GM11168 (cell line): ENCODE data around the gene KDM4B.

Experiments
- in situ Hi-C: fragments of 300-500 bp; cut with MboI; formaldehyde crosslinking; loops from one replicate; pipeline ENCODE4 v1.12.0; 2022; ENCODE audit warnings: low sequenced_read_pairs; ENCODE audit not compliant: unreplicated experiment

Gene KDM4B

DNA sequence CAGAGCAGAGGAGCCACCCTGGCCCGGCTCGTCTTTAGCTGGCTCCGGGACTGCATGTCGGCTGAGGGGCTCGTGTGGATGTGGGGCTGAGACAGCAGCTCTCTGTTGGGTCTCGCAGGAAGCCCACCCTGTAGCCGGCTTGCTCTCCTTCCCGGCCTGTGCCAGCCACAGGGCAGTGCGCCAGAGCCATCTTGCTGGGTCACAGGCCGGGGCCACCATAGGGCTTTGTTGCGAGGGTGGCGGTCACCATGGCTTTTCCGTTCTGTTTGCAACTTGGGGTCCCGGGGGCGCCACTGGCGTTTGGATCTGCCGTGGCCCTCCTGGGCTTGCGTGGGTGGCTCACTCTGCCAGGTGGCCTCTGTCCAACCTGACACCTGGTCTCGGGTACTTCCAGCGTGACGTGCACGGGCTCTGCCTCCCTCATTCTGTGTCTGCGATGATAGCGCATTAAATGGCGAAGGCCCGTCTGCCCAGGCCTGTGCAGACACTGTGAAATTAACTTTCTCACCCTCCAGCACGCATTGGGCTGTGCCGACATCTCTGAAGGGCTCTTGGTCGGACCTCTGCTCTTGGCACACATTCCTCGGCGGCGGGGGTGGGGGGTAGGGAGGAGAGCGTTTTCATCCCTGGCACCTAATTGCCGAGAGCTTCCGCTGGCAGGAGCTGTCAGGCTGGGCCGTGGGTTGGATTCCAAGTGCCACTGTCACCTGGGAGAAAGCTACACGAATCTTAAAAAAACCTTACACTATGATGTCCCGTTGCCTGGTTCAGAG, 95.1 kb downstream of the KDM4B start:
- in situ Hi-C loops: no loop called here

DNA sequence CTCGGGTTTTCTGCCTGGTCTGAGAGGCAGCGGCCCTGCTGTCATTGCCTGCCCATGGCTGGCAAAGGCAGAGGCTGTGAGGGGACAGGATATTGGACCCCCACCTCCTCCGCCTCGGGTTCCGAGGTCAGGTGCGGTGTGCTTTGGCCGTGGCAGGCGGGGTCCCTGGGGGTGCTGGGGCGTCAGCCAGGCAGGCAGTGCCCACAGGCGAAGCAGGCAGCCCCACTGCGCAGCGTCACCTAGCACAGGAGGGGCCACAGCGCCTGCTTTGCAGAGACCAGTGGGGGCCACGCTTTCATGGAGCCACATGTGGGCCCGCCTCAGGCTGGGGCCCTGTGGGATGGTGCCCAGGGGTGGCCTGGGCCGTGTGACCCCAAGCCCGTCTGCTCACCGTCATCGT, 96.0 kb downstream of the KDM4B start:
- in situ Hi-C loops: no loop called here

DNA sequence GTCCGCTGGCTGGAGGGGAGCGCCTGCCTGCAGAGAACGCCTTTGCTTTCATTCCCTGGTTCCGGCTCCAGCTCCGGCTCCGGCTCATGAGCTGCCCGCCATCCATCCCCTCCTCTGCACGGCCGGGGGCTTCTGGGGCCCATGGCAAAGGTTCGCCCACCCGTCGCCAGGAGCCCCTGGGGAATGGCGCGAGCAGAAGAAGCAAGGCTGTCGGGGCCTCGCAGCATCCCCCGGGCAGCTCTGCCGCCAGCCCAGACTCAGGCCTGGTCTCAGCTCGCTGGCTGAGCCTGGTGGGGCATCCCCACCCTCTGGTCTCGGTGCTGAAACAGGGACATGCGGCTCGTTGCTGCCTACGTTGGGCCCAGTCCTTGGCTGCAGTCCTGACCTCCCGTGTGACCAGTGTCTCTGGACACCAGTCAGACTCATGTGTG, 96.8 kb downstream of the KDM4B start:
- in situ Hi-C loops: no loop called here

DNA sequence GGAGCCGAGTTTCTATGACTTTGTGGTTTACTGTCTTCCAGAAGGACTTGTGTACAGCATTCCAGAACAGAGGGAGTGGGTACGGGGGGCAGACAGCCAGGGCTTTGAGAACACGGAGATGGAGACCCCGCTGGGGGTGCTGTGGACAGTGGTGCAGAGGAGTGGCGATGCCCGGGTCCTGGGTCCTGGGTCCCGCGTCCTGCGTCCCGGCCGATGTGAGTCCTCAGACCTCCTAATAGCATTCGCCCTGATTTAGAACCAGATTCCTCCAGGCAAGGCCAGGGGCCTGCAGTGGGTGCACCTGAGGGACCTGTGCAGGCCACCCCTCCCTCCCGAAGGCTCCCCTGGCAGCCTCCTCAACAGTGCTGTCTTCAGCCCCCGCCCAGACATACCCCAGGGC, 97.9 kb downstream of the KDM4B start:
- in situ Hi-C loops: no loop called here

DNA sequence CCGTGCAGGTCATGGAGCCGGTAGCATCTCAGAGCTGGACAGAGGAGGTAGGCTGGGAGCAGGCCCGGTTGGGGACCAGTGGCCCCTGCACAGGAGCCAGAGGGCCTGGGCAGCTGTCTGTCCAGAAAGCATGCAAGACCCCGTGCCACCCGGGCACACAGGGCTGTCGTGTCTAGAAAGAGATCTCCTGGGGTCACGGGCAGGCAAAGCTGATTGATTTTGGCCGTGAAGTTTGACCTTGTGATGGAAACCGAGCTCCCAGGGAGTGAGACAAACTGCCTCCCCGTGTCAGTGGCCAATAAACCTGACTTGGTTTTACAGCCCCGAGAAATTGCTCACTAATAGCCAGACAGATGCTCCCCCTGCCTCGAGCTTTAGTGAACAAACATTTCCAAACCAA, 98.8 kb downstream of the KDM4B start:
- in situ Hi-C loops: no loop called here

DNA sequence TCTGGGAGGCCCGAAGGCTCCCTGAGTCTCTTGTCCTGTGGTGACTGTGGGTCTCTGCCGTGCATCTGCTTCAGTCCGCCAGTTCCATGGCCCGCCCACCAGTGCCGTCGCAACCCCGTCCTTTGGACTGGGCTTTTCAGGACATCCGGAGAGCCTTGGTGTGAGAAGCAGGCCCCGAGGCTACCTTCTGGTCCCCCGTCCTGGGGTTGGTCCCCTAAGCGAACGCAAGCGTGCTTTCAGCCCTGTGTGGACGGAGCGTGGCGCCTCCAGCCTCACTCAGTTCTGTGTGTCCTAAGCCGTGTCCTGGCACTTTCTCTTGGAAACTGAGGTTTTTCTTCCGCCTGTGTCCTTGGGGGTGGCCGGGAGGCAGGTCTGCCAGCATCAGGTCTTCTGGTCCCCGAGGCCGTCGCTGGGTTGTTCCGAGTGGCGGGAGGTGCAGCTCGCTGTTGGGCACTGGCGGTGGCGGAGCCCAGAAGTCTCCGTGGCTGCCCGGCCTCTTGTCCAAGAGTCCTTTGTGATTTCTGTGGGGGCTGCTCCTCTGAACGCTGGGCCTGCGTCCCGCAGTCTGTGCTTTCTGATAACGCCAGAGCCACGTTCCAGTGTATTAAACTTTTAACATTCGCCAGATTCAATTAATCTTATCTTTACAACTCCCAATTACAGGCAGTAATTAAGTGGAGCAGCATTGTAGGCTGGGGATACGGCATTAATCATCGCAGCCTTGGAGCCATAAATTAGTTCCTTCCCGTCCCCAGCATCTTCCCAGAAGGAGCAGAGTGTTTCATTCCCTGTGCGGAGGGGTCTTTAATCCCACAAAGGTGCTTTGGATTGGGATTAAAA, 99.5 kb downstream of the KDM4B start:
- in situ Hi-C loops: no loop called here

DNA sequence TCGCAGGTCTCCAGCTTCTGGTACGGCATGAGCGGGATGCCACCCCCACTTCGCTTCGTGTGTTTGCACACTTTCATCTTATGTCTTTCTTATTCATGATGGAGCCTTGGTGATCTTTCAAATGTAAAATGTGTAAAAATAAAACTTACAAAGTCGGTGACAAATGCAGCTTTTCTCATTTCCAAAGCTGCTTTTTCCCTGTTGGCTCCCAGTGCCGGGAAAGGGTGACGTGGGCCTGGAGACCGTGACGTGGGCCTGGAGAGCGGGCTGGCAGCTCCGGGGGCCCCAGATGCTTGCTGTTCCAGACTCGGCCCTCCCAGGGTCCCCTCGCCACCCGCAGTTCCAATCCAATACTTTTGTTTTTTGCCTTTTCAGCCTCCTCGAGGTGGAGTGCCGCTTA, 101.4 kb downstream of the KDM4B start:
- in situ Hi-C loops: no loop called here

DNA sequence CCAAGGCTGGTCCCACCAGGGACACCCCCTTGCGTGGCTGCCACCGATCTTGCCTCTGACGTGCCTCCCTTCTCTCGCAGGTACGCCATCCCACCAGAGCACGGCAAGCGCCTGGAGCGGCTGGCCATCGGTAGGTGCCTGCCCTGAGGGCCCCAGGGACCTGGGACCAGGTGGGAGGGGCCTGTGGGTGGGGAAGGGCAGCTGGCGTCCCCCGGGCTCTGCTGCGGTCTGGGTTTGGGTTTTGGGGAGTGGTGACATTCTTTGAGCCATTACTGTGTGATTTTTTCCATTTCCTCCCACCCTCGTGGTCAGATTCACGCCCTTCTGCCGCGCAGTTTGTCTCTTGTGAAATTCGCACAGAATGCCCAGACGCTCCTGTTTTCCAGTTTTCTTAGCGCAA, 102.0 kb downstream of the KDM4B start:
- in situ Hi-C loops: no loop called here

DNA sequence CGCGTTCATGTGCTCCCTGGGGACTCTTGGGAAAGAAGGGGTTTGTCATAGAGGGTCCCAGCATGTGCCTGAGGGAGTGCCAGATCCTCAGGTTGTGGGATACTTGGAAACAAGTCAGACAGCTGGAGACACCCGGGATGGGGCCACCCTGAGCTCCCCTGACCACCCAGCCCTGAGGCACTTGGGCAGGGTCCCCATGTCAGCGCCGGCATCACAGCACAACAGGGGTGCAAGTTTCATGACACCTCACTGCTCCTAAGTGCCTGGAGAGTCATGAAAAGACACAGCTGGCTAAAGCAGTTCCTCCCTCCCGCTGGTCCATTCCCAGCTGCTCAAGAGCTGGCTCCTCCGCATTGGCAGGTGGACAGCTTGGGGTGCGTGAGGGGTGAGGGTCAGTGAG, 102.7 kb downstream of the KDM4B start:
- in situ Hi-C loops: no loop called here

DNA sequence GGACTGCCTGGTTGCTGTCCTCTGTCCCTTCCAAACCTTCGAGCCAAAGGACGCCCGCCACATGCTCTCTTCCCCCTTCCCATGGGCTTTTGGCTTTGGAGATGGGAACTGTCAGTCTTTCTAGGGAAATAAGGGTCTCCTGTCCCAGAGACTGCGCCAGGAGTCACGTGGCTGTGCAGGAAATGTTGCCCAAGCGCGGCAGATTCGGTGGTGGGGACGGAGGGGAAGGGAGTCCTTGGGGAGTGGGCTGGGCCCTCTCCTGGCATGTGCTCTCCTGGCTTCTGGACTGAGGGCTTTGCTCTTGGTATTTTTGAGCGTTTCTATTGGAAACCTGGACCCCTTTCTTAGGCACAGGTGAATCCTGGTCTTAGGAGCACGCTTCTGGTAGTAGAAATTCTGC, 103.2 kb downstream of the KDM4B start:
- in situ Hi-C loops: no loop called here

DNA sequence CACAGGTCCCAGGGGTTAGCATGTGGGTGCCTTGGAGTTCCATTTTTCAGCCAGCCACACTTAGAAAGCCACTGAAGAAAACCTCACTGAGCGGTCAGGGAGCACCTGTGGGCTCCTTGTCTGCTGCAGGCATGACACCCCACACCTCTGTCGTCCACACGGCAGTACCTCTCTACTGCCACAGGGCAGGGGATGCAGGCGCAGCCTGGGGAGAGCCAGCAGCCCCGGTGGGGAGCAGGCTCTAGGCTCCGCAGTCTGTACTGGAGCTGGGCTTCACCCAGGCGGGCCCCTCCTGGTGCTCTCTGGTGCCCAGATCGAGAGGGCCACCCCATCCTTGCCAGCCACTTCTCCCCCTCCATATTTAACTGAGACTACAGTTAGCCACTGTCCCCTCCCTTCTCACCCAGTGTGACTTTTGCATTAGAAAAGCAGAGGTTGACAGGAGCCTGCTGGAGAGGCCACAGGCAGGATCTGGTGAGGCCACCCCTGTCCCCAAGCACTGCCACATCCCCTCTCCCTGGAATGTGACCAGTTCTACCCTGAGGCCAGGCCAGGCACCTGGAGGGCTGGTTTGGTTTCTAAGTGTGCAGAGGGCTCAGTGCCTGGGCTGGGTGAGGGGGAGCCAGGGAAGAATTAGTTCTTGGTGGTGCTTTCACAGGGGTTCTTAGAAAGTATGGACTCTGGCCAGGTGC, 104.4 kb downstream of the KDM4B start:
- in situ Hi-C loops: no loop called here

DNA sequence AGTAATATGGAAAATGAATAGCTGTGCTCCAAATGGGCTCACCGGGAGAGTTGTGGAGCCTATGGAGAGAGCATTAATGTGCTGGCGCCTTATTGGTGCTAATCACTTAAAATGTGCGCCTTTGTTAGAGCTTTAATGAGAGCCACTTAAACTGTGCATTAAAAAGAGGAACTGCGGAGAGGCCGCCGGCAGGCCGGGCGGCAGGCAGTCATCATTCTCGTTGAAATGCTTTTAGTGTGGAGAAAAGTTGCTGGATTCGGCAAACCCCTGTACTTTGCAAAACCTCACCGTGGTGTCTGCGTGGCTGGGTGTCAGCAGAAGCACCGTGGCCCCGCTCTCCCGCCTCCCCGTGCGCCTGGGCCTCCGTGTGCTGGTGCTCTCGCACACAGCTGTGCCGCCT, 105.5 kb downstream of the KDM4B start:
- in situ Hi-C loops: no loop called here

DNA sequence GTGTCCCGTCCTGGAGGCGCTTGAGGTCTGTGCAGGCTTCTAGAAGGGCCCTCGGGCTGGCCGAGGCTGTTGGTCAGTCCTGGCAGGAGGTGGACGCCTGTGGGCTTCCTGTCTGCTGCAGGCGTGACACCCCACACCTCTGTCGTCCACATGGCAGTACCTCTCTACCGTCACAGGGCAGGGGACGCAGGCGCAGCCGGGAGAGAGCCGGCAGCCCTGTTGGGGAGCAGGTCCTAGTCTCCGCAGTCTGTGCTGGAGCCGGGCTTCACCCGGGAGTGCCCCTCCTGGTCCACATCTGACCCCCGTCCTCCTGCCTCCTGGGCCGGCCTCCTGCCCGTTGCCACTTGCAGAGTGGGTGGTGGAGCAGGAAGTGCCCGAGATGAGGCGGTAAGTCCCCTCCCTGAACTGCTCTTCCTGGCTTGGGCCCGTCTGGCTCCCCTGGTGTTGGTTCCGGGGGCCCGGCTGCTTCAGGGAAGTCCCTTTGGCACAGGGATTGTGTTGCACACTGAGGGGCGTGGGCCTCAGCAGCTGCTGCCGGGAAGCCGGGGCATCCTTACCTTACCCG, 106.0 kb downstream of the KDM4B start:
- in situ Hi-C loops: no loop called here

DNA sequence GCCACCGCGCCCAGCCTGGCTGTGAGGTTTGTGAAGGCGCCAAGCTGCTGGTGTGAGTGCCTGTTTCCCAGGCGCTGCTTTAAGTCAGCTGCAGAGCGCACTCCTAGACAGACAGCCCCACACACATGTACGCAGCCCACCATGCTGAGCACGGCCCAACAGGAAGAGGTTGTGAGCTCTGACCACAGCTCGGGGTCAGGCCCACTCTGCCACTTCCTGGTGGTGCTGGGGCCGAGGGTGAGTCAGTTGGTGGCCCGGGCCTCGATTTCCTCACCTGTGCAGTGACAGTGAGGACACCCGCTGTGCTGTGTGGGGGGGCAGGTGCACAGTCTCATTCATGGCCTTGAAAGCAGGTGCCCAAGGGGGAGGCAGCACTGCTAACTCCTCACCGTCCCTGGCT, 106.7 kb downstream of the KDM4B start:
- in situ Hi-C loops: no loop called here

DNA sequence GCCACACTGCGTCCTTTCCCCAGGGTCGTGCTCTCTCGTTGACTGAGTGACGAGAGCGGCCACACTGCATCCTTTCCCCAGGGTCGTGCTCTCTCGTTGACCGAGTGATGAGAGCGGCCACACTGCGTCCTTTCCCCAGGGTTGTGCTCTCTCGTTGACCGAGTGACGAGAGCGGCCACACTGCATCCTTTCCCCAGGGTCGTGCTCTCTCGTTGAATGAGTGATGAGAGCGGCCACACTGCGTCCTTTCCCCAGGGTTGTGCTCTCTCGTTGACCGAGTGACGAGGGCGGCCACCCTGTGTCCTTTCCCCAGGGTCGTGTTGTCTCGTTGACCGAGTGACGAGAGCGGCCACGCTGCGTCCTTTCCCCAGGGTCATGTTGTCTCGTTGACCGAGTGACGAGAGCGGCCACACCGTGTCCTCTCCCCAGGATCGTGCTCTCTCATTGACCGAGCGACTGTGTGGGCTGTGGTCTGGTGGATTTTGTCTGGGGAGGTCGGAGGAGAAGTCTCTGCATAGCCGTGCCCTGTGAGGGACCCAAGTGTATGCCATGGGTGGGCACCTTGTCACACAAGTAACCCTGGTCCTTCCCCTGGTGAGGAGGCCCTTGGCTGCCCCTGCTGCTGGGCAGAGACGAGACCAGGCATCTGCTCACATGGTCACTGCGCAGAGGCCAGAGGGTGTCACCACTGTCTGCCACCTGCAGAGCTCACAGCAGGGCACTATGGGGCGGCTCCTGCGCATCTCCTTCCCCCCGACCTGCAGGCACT, 107.7 kb downstream of the KDM4B start:
- in situ Hi-C loops: no loop called here

DNA sequence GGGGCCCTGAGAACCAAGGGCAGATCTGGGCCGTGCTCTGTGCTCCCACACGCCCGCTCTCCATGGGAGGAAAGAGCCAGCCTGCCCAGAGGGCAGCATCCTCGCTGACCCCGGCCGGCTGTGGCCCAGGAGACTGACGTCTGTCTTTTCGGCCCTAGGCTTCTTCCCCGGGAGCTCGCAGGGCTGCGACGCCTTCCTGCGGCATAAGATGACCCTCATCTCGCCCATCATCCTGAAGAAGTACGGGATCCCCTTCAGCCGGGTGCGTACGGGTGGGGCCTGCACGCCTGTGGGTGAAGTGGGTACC, 108.2 kb downstream of the KDM4B start:
- in situ Hi-C loops: no loop called here

DNA sequence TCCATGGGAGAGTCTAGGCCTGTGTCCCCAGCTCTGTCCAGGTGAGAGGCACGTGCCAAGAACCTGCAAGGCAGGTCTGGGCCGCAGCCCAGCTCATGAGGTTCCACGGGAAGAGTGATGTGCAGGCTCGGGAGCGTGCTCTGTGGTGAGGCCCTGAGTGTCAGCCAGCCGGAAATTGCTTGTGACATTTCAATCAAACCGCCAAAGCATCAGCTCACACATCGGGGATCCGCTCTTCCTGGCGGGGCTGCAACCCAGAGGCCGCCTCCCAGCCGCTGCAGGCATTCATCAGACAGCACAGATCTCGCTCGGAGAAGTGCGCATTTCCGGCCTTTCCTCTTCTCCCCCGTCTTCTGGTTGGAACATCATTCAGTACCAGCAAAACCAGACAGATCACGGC, 109.3 kb downstream of the KDM4B start:
- in situ Hi-C loops: no loop called here

DNA sequence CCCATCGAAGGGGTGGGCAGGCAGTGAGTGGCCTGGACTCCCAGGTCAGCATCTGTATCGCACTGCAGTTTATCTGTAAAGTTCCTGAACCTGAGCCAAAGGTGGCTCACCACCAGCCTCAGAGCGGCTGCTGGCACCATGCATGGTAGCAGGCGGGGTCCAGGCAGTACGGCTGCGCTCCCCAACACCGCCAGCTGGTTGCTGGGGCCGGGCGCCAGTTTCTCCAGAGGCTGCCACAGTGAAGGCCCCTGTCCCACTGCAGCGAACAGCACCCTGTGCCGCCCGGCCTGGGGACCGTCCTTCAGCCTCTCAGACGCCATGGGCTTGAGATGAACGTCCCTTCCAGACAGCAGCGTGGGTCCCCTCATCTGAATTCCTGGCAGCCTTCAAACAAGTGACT, 109.8 kb downstream of the KDM4B start:
- in situ Hi-C loops: no loop called here

DNA sequence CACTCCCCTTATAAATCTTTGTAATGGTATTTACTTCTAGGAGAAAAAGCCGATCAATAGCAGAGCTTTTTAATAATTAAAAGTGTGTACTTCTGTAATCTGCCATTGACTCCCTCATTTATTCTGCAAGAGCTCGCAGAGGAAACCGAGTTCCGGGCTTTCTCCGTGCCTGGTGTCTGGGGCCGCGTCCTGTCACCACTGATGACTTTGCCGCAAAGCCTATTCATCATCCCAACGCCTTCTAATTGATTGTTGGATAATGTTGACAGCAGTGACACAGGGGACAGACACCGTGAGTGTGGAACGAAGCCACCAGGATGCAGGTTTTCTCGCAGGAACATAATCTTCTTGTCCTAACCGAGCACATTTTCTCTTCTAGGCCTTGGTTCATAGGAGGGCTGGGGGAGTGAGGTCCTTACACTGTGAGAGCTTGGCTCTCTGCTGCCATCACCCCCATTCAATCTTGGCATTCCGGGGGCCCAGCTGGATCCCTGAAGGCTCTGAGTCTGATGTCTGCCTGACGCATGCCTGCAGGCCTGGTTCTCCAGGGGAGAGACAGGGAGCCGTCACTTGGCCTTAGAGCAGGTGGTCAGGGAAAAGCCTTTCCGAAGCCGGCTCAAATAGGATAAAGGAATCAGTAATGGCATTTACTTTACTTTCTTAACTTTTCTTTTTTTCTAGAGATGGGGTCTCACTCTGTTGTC, 110.3 kb downstream of the KDM4B start:
- in situ Hi-C loops: no loop called here
